ENCODE results near the gene LMF1.
"Not testable (repeated sequence)": the region's sequence is repeated elsewhere in the genome, so short reads cannot be mapped to it uniquely, and the experiment has no call there.

Gene LMF1

GRCh38 chr16:858971-859370 is 111.8 kb downstream of the LMF1 start:
- not testable (repeated sequence) for DNase-seq

GRCh38 chr16:858441-858840 is 112.3 kb downstream of the LMF1 start:
- DNase-seq = not testable (repeated sequence)

GRCh38 chr16:856811-857210 is 114.0 kb downstream of the LMF1 start:
- no peak for DNase-seq

GRCh38 chr16:856101-856500 is 114.7 kb downstream of the LMF1 start:
- DNase-seq = no peak

- DNase-seq = no peak
Measured at GRCh38 chr16:855471-855870, 115.3 kb downstream of the LMF1 start.

GRCh38 chr16:854808-855410 is 115.9 kb downstream of the LMF1 start:
- DNase-seq = no peak

- DNase-seq = no peak
Measured at GRCh38 chr16:853981-854807, 116.6 kb downstream of the LMF1 start.

- DNase-seq = no peak
Measured at GRCh38 chr16:853306-853705, 117.5 kb downstream of the LMF1 start.

GRCh38 chr16:852451-853185 is 118.2 kb downstream of the LMF1 start:
- no peak for DNase-seq

GRCh38 chr16:851871-852270 is 118.9 kb downstream of the LMF1 start:
- no peak for DNase-seq

GRCh38 chr16:851209-851810 is 119.5 kb downstream of the LMF1 start:
- DNase-seq = no peak

- no peak for DNase-seq
Measured at GRCh38 chr16:850668-851067, 120.1 kb downstream of the LMF1 start.

- no peak for DNase-seq
Measured at GRCh38 chr16:848510-849253, 122.1 kb downstream of the LMF1 start.

GRCh38 chr16:847681-848445 is 122.9 kb downstream of the LMF1 start:
- DNase-seq = no peak

GRCh38 chr16:847151-847550 is 123.6 kb downstream of the LMF1 start:
- DNase-seq = no peak

- no peak for DNase-seq
Measured at GRCh38 chr16:845351-845745, 125.4 kb downstream of the LMF1 start.

- DNase-seq = no peak
Measured at GRCh38 chr16:844638-845350, 126.0 kb downstream of the LMF1 start.

GRCh38 chr16:843771-844170 is 127.0 kb downstream of the LMF1 start:
- DNase-seq = no peak

- DNase-seq = no peak
Measured at GRCh38 chr16:842711-843560, 127.8 kb downstream of the LMF1 start.

GRCh38 chr16:842061-842476 is 128.7 kb downstream of the LMF1 start:
- DNase-seq = no peak
